ENCODE data around the gene CLRN2. TPM values are rescaled to one million over a fixed set of nuclear protein-coding genes. Genes with fewer than 3 reads are reported as not detected.

The CLRN2 gene
- total RNA-seq, 2 donors from 2014 or later: not detected

DNA sequence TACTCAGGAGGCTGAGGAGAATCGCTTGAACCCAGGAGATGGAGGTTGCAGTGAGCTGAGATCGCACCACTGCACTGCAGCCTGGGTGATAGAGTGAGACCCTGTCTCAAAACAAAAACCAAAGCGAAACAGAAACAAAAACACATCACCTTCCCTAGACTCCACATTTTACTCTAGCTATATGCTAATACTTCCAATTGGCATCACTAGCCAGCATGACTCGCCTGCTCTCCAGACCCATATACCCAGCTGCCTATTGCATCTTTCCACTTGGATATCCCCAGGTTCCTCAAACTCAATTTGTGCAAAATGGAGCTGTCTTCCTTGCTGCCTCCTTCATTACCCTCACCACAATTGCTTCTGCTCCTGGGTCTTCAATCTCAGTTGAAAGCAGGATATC lies 39.6 kb downstream of the CLRN2 start:
- TF ChIP-seq, protein P1, sequence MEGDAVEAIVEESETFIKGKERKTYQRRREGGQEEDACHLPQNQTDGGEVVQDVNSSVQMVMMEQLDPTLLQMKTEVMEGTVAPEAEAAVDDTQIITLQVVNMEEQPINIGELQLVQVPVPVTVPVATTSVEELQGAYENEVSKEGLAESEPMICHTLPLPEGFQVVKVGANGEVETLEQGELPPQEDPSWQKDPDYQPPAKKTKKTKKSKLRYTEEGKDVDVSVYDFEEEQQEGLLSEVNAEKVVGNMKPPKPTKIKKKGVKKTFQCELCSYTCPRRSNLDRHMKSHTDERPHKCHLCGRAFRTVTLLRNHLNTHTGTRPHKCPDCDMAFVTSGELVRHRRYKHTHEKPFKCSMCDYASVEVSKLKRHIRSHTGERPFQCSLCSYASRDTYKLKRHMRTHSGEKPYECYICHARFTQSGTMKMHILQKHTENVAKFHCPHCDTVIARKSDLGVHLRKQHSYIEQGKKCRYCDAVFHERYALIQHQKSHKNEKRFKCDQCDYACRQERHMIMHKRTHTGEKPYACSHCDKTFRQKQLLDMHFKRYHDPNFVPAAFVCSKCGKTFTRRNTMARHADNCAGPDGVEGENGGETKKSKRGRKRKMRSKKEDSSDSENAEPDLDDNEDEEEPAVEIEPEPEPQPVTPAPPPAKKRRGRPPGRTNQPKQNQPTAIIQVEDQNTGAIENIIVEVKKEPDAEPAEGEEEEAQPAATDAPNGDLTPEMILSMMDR (conservative IDR thresholded peaks at IDR 0.05): no peak
- no peak overlapping the region for H3K27ac Mint-ChIP-seq

DNA sequence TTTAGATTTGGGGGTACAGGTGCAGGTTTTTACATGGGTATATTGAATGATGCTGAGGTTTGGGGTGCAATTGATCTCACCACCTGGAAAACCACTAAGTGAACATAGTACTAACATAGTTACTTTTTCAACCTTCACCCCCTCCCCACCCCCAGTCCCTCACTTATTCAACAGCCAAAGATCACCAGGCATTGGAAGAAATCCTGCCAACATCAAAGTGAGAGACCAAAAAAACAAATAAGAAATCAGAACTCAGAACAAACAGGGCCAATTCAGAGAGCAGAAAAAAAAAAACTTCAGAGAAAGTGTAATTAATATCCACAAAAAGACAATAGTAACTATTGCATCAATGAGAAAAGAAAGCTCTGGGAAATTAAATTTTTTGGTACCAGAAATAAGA lies 41.5 kb downstream of the CLRN2 start:
- H3K9ac ChIP-seq (ENCODE audit: extremely low read depth, low read length, poor library complexity, severe bottlenecking): no peak overlapping the region
- H3K4me1 ChIP-seq (ENCODE audit: control insufficient read depth, insufficient read depth, low read length): no peaks in the 10 kb centered on the region
- H3K27ac ChIP-seq (ENCODE audit: low read depth, low read length): no peak overlapping the region
- Mint-ChIP-seq H3K27me3 (ENCODE audit: insufficient read depth) (peaks cover 30% of the 10 kb centered on the region), H3K27ac (no peak overlapping the region), H3K9me3 (no peaks in the 10 kb centered on the region), H3K36me3 (ENCODE audit: low read depth) (no peaks in the 10 kb centered on the region), H3K4me3 (no peak overlapping the region), H3K4me1 (peaks cover 12% of the 10 kb centered on the region)
- H3K9me3 ChIP-seq (ENCODE audit: control insufficient read depth, low read length): no peaks in the 10 kb centered on the region
- TF ChIP-seq, protein P1 (conservative IDR thresholded peaks at IDR 0.05): no peak
- H3K36me3 ChIP-seq (ENCODE audit: control insufficient read depth, insufficient read depth, low read length): no peaks in the 10 kb centered on the region
- no peak for DNase-seq
- H3K27me3 ChIP-seq (ENCODE audit: control insufficient read depth, insufficient read depth, low read length, poor library complexity, severe bottlenecking): peaks cover 14% of the 10 kb centered on the region
- H3K4me3 ChIP-seq (ENCODE audit: low read length): no peak overlapping the region

More for the DNA sequence above, 39.6 kb downstream of the CLRN2 start:
- no peak for DNase-seq
- Histone ChIP-seq H3K9me3 (ENCODE audit: control insufficient read depth, low read length) (no peaks in the 10 kb centered on the region), H3K4me1 (ENCODE audit: control insufficient read depth, insufficient read depth, low read length) (no peaks in the 10 kb centered on the region), H3K27me3 (ENCODE audit: control insufficient read depth, insufficient read depth, low read length, poor library complexity, severe bottlenecking) (peaks cover 14% of the 10 kb centered on the region), H3K4me3 (ENCODE audit: low read length) (no peak overlapping the region), H3K27ac (ENCODE audit: low read depth, low read length) (no peak overlapping the region), H3K9ac (ENCODE audit: extremely low read depth, low read length, poor library complexity, severe bottlenecking) (no peak overlapping the region), H3K36me3 (ENCODE audit: control insufficient read depth, insufficient read depth, low read length) (no peaks in the 10 kb centered on the region)
- H3K9me3 Mint-ChIP-seq: no peaks in the 10 kb centered on the region
- no peaks in the 10 kb centered on the region for H3K36me3 Mint-ChIP-seq (ENCODE audit: low read depth)
- peaks cover 4% of the 10 kb centered on the region for H3K4me1 Mint-ChIP-seq
- no peak overlapping the region for H3K4me3 Mint-ChIP-seq
- 76 to 93% methylated on average over 3 to 4 of the region's 4 CpGs for WGBS, 2 experiments (ENCODE audit: insufficient coverage in 1 of 2, insufficient read length in 1 of 2)
- H3K27me3 Mint-ChIP-seq (ENCODE audit: insufficient read depth): peaks cover 36% of the 10 kb centered on the region

DNA sequence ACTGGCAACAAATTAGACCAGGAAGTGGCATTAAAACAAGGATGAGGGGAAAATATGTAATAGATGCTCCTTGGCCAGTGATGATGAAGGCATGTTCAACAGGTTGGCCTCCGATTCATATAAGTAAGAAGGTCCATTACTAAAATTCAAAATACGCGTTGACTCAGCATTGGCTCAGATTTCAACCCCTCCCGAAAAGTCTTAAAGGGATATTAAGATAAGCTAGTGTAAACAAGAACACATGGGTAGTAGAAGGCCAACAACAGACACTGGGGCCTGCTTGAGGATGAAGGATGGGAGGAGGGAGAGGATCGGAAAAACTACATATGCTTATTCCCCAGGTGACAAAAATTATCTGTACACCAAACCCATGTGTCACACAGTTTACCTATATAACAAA lies 42.9 kb downstream of the CLRN2 start:
- H3K9me3 ChIP-seq (ENCODE audit: control insufficient read depth, low read length): no peaks in the 10 kb centered on the region
- peaks cover 19% of the 10 kb centered on the region for H3K27me3 Mint-ChIP-seq (ENCODE audit: insufficient read depth)
- H3K36me3 ChIP-seq (ENCODE audit: control insufficient read depth, insufficient read depth, low read length): no peaks in the 10 kb centered on the region
- no peaks in the 10 kb centered on the region for H3K9me3 Mint-ChIP-seq
- peaks cover 14% of the 10 kb centered on the region for H3K27me3 ChIP-seq (ENCODE audit: control insufficient read depth, insufficient read depth, low read length, poor library complexity, severe bottlenecking)
- no peak overlapping the region for H3K4me3 Mint-ChIP-seq
- no peaks in the 10 kb centered on the region for H3K4me1 ChIP-seq (ENCODE audit: control insufficient read depth, insufficient read depth, low read length)
- no peak overlapping the region for H3K27ac ChIP-seq (ENCODE audit: low read depth, low read length)
- no peaks in the 10 kb centered on the region for H3K36me3 Mint-ChIP-seq (ENCODE audit: low read depth)
- H3K4me1 Mint-ChIP-seq: peaks cover 14% of the 10 kb centered on the region
- H3K9ac ChIP-seq (ENCODE audit: extremely low read depth, low read length, poor library complexity, severe bottlenecking): no peak overlapping the region
- TF ChIP-seq, protein P1 (conservative IDR thresholded peaks at IDR 0.05): no peak
- no peak overlapping the region for H3K27ac Mint-ChIP-seq
- H3K4me3 ChIP-seq (ENCODE audit: low read length): no peak overlapping the region
- 80 to 100% methylated on average over 3 to 4 of the region's 5 CpGs for WGBS, 2 experiments (ENCODE audit: insufficient coverage in 1 of 2, insufficient read length in 1 of 2)
- no peak for DNase-seq
